K562 (cell line): ENCODE measurements around the gene TRIM31. TPM values are rescaled to one million over a fixed set of nuclear protein-coding genes. Genes with fewer than 3 reads are reported as not detected.

ENCODE experiments used
- BRCA1 ChIP-seq, 2 experiments: fragments of 450-650 bp in 1 of 2; sonication (generic) in 1 of 2; formaldehyde crosslinking in 1 of 2; IDR thresholded peaks; 2 replicates each; pipeline versions ENCODE4 v1.5.0 to v1.6.1; 2017 to 2020; ENCODE audit warnings: mild to moderate bottlenecking in 1 of 2, missing genetic modification reagents in 1 of 2
- COPS2 ChIP-seq: fragments of 450-650 bp; conservative IDR thresholded peaks from 2 replicates; pipeline ENCODE4 v1.6.1; 2016; ENCODE audit warnings: mild to moderate bottlenecking, moderate library complexity
- CTBP1 ChIP-seq: fragments of 450-650 bp; IDR thresholded peaks from 2 replicates; pipeline ENCODE4 v1.6.1; 2016; ENCODE audit warnings: borderline replicate concordance
- DACH1 ChIP-seq: fragments of 450-650 bp; IDR thresholded peaks from 2 replicates; pipeline ENCODE4 v1.6.1; 2018; ENCODE audit not compliant: partially characterized antibody
- E2F3 ChIP-seq: fragments of 250-450 bp; sonication (Bioruptor Pico); IDR thresholded peaks from 2 replicates; pipeline ENCODE4 v1.4.0; 2020; ENCODE audit warnings: mild to moderate bottlenecking
- FIP1L1 ChIP-seq: fragments of 200-400 bp; formaldehyde crosslinking; IDR thresholded peaks from 2 replicates; pipeline ENCODE4 v1.6.1; 2018; ENCODE audit warnings: mild to moderate bottlenecking, low read depth, low read length; ENCODE audit not compliant: poor library complexity, severe bottlenecking
- FOXP4 ChIP-seq: sonication (generic); formaldehyde crosslinking; IDR thresholded peaks from 2 replicates; pipeline ENCODE4 v1.8.0; 2022; ENCODE audit warnings: mild to moderate bottlenecking, missing genetic modification reagents, borderline replicate concordance
- HNRNPH1 ChIP-seq: fragments of 200-400 bp; formaldehyde crosslinking; optimal IDR thresholded peaks from 2 replicates; pipeline ENCODE3; 2017; ENCODE audit warnings: low read depth, mild to moderate bottlenecking, low read length, moderate library complexity
- KDM1A ChIP-seq, 2 experiments: fragments of 450-650 bp; IDR thresholded peaks; 2 replicates each; pipeline ENCODE4 v1.6.1; 2016; ENCODE audit warnings: mild to moderate bottlenecking in 2 of 2
- KLF1 ChIP-seq: fragments of 450-650 bp; IDR thresholded peaks from 2 replicates; pipeline ENCODE4 v1.6.1; 2016; ENCODE audit warnings: missing genetic modification characterization, missing compliant biosample characterization
- MTF1 ChIP-seq: fragments of 250-450 bp; sonication (Bioruptor Pico); IDR thresholded peaks from 2 replicates; pipeline ENCODE4 v1.9.0; 2021; ENCODE audit warnings: moderate library complexity, mild to moderate bottlenecking, inconsistent platforms, borderline replicate concordance
- NCOA1 ChIP-seq: fragments of 450-650 bp; IDR thresholded peaks from 2 replicates; pipeline ENCODE4 v1.6.1; 2016; ENCODE audit warnings: low read depth
- NFRKB ChIP-seq: fragments of 450-650 bp; IDR thresholded peaks from 2 replicates; pipeline ENCODE4 v1.6.1; 2016; ENCODE audit warnings: low read depth
- SMAD2 ChIP-seq: fragments of 150-350 bp; IDR thresholded peaks from 2 replicates; pipeline ENCODE4 v1.6.1; 2014; ENCODE audit warnings: low read depth, mild to moderate bottlenecking, low read length
- SMAD4 ChIP-seq: fragments of 250-450 bp; sonication (Bioruptor Pico); conservative IDR thresholded peaks from 2 replicates; pipeline ENCODE4 v1.8.0; 2021; ENCODE audit warnings: inconsistent platforms, mild to moderate bottlenecking, moderate library complexity
- SRSF7 ChIP-seq: fragments of 200-400 bp; formaldehyde crosslinking; optimal IDR thresholded peaks from 2 replicates; pipeline ENCODE3; 2017; ENCODE audit warnings: mild to moderate bottlenecking, low read depth, low read length
- TAF7 ChIP-seq: fragments of 450-650 bp; IDR thresholded peaks from 2 replicates; pipeline ENCODE4 v1.6.1; 2016; ENCODE audit warnings: missing genetic modification characterization, missing compliant biosample characterization
- TFAP4 ChIP-seq: sonication (generic); formaldehyde crosslinking; IDR thresholded peaks from 2 replicates; pipeline ENCODE4 v1.8.0; 2022; ENCODE audit warnings: missing genetic modification reagents, mild to moderate bottlenecking, moderate library complexity, borderline replicate concordance
- ZNF253 ChIP-seq: fragments of 250-450 bp; sonication (Bioruptor Pico); conservative IDR thresholded peaks from 2 replicates; pipeline ENCODE4 v1.6.1; 2021; ENCODE audit warnings: mild to moderate bottlenecking
- ZNF655 ChIP-seq: fragments of 250-450 bp; sonication (Bioruptor Pico); IDR thresholded peaks from 2 replicates; pipeline ENCODE4 v1.5.0; 2021
- ZNF76 ChIP-seq: fragments of 250-450 bp; sonication (Bioruptor Pico); IDR thresholded peaks from 2 replicates; pipeline ENCODE4 v1.4.0; 2020; ENCODE audit warnings: mild to moderate bottlenecking, moderate library complexity, borderline replicate concordance
- ZNF79 ChIP-seq: fragments of 250-450 bp; sonication (Bioruptor Pico); IDR thresholded peaks from 2 replicates; pipeline ENCODE4 v1.4.0; 2020; ENCODE audit warnings: low read depth, mild to moderate bottlenecking, moderate library complexity
- polyA plus RNA-seq, 8 experiments: library from polyadenylated mRNA; depleted of rRNA in 4 of 8; stranded (reverse) in 5 of 8; unstranded in 3 of 8; fragments of >200 nt; fragmentation: Nextera tagmentation in 2 of 8; fragmentation: Illumina TruSeq in 1 of 8; extraction: Ambion mirVana in 2 of 8; extraction: Trizol in 1 of 8; gene quantifications; 2 replicates each; pipeline versions ENCODE4 v1.2.1 to v1.2.3, GENCODE V29; 2011 to 2014; ENCODE audit warnings: inconsistent platforms in 1 of 8, missing spikeins in 1 of 8
- total RNA-seq, 7 experiments: library from RNA; depleted of rRNA in 6 of 7; stranded (reverse); fragments of >200 nt in 6 of 7; fragmentation: Illumina TruSeq in 2 of 7; extraction: Trizol in 2 of 7; gene quantifications; 2 replicates each; pipeline versions ENCODE4 v1.2.1 to v1.2.3, GENCODE V29; 2011 to 2021; ENCODE audit warnings: low replicate concordance in 1 of 7
- TF ChIP-seq, protein P1 (sequence below): sonication (generic); formaldehyde crosslinking; IDR thresholded peaks from 2 replicates; pipeline ENCODE4 v1.8.1; 2022; ENCODE audit warnings: missing genetic modification reagents
- TF ChIP-seq, protein P2 (sequence below): fragments of 450-650 bp; IDR thresholded peaks from 2 replicates; pipeline ENCODE4 v1.6.1; 2016; ENCODE audit warnings: missing biosample characterization, missing genetic modification characterization

TRIM31 gene
- total and polyA plus RNA-seq, 9 of the 15 experiments (the other 6 are each of a cell fraction or from before 2014, with no cell fraction given), result not detected

- 0 out of 2 replicates have a peak, but pooled peaks have one; percentile 24 for TF ChIP-seq FOXP4 (CRISPR knock-in tag)
- no peak for TF ChIP-seq NFRKB
- TF ChIP-seq ZNF253 (CRISPR knock-in tag), result no peak
- TF ChIP-seq KDM1A (IDR thresholded peaks at IDR 0.05), result no peak
- TF ChIP-seq BRCA1 (IDR thresholded peaks at IDR 0.05), result no peak
- TF ChIP-seq BRCA1 (CRISPR knock-in tag; IDR thresholded peaks at IDR 0.05), result no peak
- TF ChIP-seq CTBP1, result no peak
- TF ChIP-seq, protein P1, sequence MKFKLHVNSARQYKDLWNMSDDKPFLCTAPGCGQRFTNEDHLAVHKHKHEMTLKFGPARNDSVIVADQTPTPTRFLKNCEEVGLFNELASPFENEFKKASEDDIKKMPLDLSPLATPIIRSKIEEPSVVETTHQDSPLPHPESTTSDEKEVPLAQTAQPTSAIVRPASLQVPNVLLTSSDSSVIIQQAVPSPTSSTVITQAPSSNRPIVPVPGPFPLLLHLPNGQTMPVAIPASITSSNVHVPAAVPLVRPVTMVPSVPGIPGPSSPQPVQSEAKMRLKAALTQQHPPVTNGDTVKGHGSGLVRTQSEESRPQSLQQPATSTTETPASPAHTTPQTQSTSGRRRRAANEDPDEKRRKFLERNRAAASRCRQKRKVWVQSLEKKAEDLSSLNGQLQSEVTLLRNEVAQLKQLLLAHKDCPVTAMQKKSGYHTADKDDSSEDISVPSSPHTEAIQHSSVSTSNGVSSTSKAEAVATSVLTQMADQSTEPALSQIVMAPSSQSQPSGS, result no peak
- TF ChIP-seq ZNF655 (CRISPR knock-in tag), result no peak
- TF ChIP-seq, protein P2, sequence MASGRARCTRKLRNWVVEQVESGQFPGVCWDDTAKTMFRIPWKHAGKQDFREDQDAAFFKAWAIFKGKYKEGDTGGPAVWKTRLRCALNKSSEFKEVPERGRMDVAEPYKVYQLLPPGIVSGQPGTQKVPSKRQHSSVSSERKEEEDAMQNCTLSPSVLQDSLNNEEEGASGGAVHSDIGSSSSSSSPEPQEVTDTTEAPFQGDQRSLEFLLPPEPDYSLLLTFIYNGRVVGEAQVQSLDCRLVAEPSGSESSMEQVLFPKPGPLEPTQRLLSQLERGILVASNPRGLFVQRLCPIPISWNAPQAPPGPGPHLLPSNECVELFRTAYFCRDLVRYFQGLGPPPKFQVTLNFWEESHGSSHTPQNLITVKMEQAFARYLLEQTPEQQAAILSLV, result no peak
- no peak for TF ChIP-seq SMAD2
- TF ChIP-seq FIP1L1, result no peak
- no peak for TF ChIP-seq ZNF76 (CRISPR knock-in tag)
- no peak for TF ChIP-seq SMAD4
- TF ChIP-seq MTF1 (CRISPR knock-in tag), result no peak
- peak; percentile 3; the same call in 1 of the 2 replicates for TF ChIP-seq TFAP4 (CRISPR knock-in tag)
- TF ChIP-seq NCOA1, result no peak
- no peak for TF ChIP-seq E2F3 (CRISPR knock-in tag)
- TF ChIP-seq ZNF79, result no peak
- TF ChIP-seq DACH1, result no peak
- no peak for TF ChIP-seq COPS2
- TF ChIP-seq KLF1 (tag), result 0 out of 2 replicates have a peak, but pooled peaks have one; percentile 4
- TF ChIP-seq HNRNPH1, result no peak
- TF ChIP-seq TAF7 (tag), result peak; percentile 89; the same call in 1 of the 2 replicates
- TF ChIP-seq SRSF7, result no peak
Measured at GRCh38 chr6:30060606-30061091, 52.2 kb downstream of the TRIM31 start (continued).
